ENCODE data around the gene ITGB1. TPM values are rescaled to one million over a fixed set of nuclear protein-coding genes. Genes with fewer than 3 reads are reported as not detected.
A peak's percentile ranks its signal among the peaks of the same experiment; 100 is the strongest.
"Not testable (repeated sequence)": the region's sequence is repeated elsewhere in the genome, so short reads cannot be mapped to it uniquely, and the experiment has no call there.

Gene ITGB1
- 269 and 367 TPM in 2 replicates for total RNA-seq (2014; rRNA removed; shearing (Covaris generic))

DNA sequence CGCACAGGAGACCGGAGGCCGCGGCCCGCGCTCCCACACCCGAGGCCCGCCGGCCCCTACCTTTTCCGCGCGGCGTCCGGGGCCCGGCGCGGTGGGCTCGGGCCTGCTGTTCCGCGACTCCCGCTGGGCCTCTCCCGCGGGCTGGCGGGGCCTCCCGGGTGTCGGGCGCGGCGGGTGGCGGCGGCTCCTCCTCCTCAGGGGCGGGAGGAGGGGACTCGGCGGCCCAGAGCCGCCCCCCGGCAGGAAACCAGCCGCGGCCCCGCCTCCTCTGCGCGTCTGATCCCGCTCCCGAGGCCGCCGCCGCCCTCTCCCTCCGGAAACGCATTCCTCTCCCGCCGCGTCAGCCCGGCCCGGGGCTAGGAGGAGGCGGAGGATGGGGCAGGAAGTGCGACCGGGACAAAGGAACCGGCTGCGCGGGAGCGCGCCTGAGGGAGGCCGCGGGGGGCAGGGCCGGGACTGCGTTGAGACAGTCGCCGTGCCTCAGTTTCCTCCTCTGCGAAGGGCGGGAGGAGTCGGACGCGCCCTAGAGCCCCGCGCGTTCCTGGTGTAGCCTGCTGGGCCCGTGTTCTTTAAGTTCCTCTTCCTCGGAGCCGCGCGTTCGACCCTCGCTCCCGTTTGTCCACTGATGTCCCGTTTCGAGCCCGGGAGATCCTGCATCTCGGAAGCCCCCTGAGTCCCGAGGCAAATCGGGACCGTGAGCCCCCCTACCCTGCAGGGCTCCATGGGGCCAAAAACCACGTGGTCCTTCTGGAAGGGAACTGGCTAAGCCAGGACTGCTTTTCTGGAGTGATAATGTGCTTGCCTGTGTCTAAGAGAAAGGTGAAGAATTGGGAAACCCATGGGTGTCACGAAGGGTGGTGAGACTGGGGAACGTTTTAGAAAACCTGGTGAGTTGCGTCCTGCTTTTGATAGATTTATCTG lies at the start of gene ITGB1:
Gene ITGB1 (minus strand): TSS at position 146 of the 921 bp plus-strand sequence. CDS start 22,672 bp downstream, outside the sequence.
- no peaks in the 10 kb centered on the region for H3K27me3 ChIP-seq (ENCODE audit: control insufficient read depth, insufficient read depth, low read length)
- H3K4me3 ChIP-seq (ENCODE audit: insufficient read depth, low read depth, low read length): peak within 1 kb of the TSS; percentile 96
- no peaks in the 10 kb centered on the region for H3K36me3 ChIP-seq (replicated peaks; ENCODE audit: control insufficient read depth, insufficient read depth, low read length)
- DNase-seq: peak; percentile 95

DNA sequence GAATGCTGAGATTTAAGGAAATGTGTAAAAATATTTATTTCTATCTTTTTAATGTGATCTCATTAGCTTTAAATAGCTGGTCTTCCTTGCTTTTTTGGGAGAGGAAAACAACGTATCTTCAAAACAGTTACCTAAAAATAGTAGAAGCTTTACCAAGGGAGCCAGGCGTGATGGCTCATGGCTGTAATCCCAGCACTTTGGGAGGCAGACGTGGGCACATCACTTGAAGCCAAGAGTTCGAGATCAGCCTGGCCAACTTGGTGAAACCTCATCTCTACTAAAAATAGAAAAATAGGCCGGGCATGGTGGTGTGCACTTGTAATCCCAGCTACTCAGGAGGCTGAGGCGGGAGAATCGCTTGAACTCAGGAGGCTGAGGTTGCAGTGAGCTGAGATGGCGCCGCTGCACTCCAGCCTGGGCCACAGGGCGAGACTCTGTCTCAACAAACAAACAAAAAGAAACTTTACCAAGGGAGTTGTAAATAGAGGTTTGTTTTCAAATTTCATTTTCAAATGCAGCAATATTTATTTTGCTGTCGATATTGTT lies 48.4 kb upstream of the ITGB1 start:
- Histone ChIP-seq H3K27me3 (ENCODE audit: control insufficient read depth, insufficient read depth, low read length) (no peaks in the 10 kb centered on the region), H3K36me3 (replicated peaks; ENCODE audit: control insufficient read depth, insufficient read depth, low read length) (no peaks in the 10 kb centered on the region), H3K4me3 (ENCODE audit: insufficient read depth, low read depth, low read length) (no peak overlapping the region)
- DNase-seq: no peak

DNA sequence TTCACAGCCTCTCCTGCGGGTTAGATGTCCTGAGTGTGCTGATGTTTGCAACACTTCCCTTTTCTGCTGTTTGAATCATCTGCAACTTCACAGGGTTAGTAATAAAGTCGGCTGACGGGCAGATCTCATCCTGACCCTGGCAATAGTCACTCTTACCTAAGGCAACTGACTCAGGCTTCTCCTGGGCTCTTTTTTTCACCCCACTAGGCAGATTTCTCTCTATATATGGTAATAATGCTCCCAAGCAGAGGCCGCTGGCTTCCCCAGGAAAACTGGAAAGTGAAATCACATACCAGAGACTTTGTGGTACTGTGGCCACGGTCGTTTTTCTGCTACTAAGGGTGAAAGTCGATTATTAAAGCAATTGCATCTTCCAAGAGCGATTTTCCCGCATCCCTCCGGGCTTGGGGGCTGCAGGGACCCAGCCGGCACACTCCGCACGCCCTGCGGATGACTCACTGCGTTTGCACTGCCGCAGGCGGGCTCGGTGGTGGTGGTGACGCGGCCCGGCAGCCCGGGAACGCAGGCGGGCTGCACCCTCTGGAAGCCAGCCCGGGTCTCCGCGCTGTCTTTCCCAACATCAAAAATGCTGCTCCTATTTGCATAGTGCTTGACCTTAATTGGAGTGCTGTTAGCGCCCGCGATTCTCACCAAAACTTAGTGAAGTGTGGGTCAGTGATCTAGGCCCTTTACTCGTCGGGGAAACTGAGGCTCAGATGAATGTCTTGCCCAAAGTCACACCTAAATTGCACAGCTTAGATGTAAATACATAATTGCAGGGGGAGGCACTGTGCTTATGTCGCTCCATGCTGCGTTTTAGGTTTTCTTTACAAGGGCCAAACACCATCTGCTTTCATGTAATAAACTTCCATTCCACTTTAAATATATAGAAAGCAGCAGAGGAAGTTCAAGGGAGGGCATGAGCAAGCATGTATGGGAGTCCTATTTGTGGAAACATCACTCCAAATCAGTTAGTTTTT lies 47.6 kb upstream of the ITGB1 start:
- H3K36me3 ChIP-seq (replicated peaks; ENCODE audit: control insufficient read depth, insufficient read depth, low read length): no peaks in the 10 kb centered on the region
- no peaks in the 10 kb centered on the region for H3K27me3 ChIP-seq (ENCODE audit: control insufficient read depth, insufficient read depth, low read length)
- DNase-seq: peak; percentile 74
- peak overlapping the region; percentile 31 for H3K4me3 ChIP-seq (ENCODE audit: insufficient read depth, low read depth, low read length)

DNA sequence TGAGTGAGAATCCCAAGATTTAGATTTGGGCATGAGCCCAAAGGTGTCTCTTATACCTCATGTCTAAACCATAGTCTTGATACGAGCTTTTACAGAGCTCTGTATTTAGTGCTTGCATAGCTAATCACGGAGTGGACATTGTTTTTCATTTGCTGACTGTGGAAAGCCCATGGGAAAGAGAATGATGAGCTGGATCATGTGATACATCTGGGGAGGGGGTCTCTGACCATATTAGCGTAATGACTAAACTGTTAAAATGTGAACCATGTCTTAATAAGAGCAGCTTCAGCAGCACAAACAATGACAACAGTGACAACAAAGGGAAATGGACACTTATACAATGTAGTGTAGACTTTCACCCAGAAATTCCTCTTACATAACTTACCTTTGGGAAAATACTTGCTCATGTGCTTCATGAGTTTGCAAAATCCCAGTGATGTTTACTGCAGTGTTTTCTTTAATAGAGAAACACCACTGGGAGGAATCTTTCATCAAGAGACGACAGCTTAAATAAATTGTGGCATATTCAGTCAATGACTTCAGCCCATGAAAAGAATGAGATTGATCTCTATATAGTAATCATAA lies 44.0 kb upstream of the ITGB1 start:
- no peaks in the 10 kb centered on the region for H3K27me3 ChIP-seq (ENCODE audit: control insufficient read depth, insufficient read depth, low read length)
- DNase-seq: no peak
- no peak overlapping the region for H3K4me3 ChIP-seq (ENCODE audit: insufficient read depth, low read depth, low read length)
- no peaks in the 10 kb centered on the region for H3K36me3 ChIP-seq (replicated peaks; ENCODE audit: control insufficient read depth, insufficient read depth, low read length)

DNA sequence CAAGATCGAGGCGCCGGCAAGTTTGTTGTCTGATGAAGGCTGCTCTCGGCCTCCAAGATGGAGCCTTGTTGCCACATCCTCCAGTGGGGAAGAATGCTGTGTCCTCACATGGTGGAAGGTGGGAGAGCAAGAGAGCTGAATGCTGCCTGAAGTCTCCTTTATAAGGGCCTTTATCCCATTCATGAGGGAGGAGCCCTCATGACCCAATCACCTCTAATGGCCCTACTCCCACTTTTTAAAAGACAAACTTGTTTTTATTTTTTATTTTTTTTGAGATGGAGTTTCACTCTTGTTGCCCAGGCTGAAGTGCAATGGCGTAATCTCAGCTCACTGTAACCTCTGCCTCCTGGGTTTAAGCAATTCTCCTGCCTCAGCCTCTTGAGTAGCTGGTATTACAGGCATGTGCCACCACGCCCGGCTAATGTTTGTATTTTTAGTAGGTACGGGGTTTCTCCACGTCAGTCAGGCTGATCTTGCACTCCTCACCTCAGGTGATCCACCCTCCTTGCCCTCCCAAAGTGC lies 40.1 kb upstream of the ITGB1 start:
- DNase-seq; H3K36me3 ChIP-seq (replicated peaks; ENCODE audit: control insufficient read depth, insufficient read depth, low read length): not testable (repeated sequence)

DNA sequence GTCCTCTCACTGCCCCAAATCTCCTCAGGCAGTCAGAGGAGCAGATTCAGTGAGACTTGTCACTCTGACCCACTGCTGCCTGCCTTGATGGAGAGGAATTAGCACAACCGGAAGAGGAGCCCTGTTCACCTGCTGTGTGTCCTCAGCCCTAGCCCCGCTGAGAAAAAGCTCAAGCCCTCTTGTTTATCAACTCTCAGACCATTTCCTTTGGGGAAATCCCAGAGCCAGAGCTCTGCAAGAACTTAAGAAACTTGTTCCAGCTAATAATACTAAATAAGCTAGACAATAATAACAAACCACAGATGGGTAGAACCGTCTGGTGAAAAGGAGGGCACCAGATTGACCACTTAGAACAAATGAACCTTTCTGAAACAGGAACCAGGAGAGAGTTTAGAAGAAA lies 37.7 kb upstream of the ITGB1 start:
- no peak for DNase-seq

More for the DNA sequence above, 40.1 kb upstream of the ITGB1 start:
- not testable (repeated sequence) for H3K27me3 ChIP-seq (ENCODE audit: control insufficient read depth, insufficient read depth, low read length); H3K4me3 ChIP-seq (ENCODE audit: insufficient read depth, low read depth, low read length)

DNA sequence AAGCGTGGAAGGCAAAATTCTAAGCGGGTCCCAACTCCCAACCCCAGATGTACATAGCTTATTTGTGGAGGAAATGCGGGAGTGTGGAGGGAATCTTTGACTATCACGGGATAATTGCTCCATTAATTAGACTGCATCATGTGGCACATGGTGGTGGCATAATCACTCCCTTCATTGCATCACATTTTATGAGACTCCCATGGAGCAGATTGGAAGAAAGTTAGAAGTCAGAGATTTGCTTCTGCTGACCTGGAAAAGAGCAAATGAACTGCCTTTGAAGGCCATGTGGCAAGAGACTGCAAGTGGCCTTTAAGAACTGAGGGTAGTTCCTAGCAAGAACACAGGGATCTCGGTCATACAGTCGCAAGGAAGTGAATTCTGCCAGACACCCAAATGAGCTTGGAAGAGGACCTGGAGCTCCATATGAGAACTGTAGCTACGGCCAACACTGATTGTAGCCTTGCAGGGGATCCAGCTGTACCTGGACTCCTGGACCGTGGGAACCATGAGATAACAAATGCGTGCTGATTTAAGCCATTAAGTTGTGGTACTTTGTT lies 37.1 kb upstream of the ITGB1 start:
- DNase-seq: no peak
- Histone ChIP-seq H3K27me3 (ENCODE audit: control insufficient read depth, insufficient read depth, low read length) (no peaks in the 10 kb centered on the region), H3K4me3 (ENCODE audit: insufficient read depth, low read depth, low read length) (no peak overlapping the region), H3K36me3 (replicated peaks; ENCODE audit: control insufficient read depth, insufficient read depth, low read length) (no peaks in the 10 kb centered on the region)

More for the DNA sequence above, 37.7 kb upstream of the ITGB1 start:
- Histone ChIP-seq H3K27me3 (ENCODE audit: control insufficient read depth, insufficient read depth, low read length) (no peaks in the 10 kb centered on the region), H3K36me3 (replicated peaks; ENCODE audit: control insufficient read depth, insufficient read depth, low read length) (no peaks in the 10 kb centered on the region), H3K4me3 (ENCODE audit: insufficient read depth, low read depth, low read length) (no peak overlapping the region)

DNA sequence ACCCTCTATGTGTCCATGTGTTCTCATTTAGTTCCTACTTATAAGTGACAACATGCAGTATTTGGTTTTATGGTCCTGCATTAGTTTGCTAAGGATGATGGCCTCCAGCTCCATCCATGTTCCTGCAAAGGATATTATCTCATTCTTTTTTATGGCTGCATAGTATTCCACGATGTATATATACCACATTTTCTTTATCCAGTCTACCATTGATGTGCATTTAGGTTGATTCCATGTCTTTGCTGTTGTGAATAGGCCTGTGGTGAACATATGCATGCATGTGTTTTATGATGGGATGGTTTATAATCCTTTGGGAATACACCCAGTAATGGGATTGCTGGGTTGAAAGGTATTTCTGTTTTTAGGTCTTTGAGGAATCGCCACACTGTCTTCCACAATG lies 36.6 kb upstream of the ITGB1 start:
- H3K4me3 ChIP-seq (ENCODE audit: insufficient read depth, low read depth, low read length); H3K36me3 ChIP-seq (replicated peaks; ENCODE audit: control insufficient read depth, insufficient read depth, low read length); DNase-seq: not testable (repeated sequence)

DNA sequence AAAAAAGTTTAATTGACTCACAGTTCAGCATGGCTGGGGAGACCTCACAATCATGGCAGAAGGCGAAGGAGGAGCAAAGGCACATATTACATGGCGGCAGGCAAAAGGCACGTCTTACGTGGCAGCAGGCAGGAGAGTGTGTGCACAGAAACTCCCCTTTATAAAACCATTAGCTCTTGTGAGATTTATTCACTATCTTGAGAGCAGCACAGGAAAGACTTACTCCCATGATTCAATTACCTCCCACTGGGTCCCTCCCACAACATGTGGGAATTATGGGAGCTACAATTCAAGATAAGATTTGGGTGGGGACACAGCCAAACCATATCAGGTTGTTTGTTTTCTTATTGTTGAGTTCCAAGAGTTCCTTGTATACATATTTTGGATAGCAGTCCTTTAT lies 34.3 kb upstream of the ITGB1 start:
- not testable (repeated sequence) for H3K36me3 ChIP-seq (replicated peaks; ENCODE audit: control insufficient read depth, insufficient read depth, low read length); H3K4me3 ChIP-seq (ENCODE audit: insufficient read depth, low read depth, low read length); DNase-seq; H3K27me3 ChIP-seq (ENCODE audit: control insufficient read depth, insufficient read depth, low read length)

More for the DNA sequence above, 36.6 kb upstream of the ITGB1 start:
- not testable (repeated sequence) for H3K27me3 ChIP-seq (ENCODE audit: control insufficient read depth, insufficient read depth, low read length)

DNA sequence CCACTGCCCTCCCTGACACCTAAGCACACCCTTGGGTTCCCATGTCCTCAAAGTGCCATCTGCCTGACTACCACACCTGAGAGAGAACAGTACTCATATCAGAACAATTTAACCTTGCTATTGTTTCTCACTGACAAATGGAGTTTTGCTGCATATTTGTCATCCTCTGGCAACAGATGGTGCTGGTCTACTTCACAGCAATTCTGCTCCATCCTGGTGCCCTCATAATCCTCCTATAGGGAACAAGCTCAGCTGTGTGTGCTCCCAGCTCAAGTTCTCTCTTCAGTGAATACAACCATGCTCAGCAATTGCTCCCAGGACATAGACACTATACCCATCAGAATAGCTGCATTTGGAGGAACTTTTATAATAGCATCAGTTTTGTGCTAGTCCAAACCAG lies 32.8 kb upstream of the ITGB1 start:
- no peak for DNase-seq
- no peak overlapping the region for H3K4me3 ChIP-seq (ENCODE audit: insufficient read depth, low read depth, low read length)
- no peaks in the 10 kb centered on the region for H3K27me3 ChIP-seq (ENCODE audit: control insufficient read depth, insufficient read depth, low read length)
- no peaks in the 10 kb centered on the region for H3K36me3 ChIP-seq (replicated peaks; ENCODE audit: control insufficient read depth, insufficient read depth, low read length)

DNA sequence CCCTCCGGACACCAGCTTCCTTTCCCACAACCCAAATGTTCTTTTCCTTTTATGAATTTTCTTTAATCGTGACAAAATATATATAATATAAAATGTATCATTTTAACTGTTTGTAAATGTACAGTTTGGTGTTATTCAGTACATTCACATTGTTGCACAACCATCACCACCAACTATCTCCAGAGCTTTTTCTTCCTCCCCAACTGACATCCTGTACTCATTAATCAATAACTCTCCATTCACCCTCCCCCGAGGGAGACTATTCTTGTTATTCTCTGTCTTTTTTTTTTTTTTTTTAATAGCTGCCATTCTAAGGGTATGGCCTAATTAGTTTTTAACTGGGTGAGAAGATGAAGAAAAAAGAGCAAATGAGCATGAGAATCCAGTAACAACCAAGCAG lies 30.6 kb upstream of the ITGB1 start:
- DNase-seq: no peak
- Histone ChIP-seq H3K4me3 (ENCODE audit: insufficient read depth, low read depth, low read length) (no peak overlapping the region), H3K27me3 (ENCODE audit: control insufficient read depth, insufficient read depth, low read length) (no peaks in the 10 kb centered on the region), H3K36me3 (replicated peaks; ENCODE audit: control insufficient read depth, insufficient read depth, low read length) (no peaks in the 10 kb centered on the region)

DNA sequence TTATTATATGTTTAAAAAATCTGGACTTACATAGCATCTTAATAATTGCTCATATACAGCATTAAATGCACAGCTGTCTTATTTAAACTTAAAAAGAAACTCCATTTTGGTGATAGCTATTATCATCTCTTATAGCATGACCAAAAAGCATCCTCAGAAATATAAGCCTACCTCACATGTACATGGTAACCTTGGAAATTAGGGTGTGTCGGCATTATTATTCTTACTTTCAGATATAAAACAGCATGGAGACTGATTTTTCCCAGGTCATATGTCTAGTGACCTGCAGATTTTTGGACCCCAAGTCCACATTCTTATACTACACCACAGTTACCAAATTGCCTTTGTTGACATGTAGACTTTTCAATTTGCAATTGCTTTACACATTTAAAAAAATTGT lies 29.1 kb upstream of the ITGB1 start:
- no peak overlapping the region for H3K4me3 ChIP-seq (ENCODE audit: insufficient read depth, low read depth, low read length)
- DNase-seq: no peak
- no peaks in the 10 kb centered on the region for H3K36me3 ChIP-seq (replicated peaks; ENCODE audit: control insufficient read depth, insufficient read depth, low read length)
- no peaks in the 10 kb centered on the region for H3K27me3 ChIP-seq (ENCODE audit: control insufficient read depth, insufficient read depth, low read length)

DNA sequence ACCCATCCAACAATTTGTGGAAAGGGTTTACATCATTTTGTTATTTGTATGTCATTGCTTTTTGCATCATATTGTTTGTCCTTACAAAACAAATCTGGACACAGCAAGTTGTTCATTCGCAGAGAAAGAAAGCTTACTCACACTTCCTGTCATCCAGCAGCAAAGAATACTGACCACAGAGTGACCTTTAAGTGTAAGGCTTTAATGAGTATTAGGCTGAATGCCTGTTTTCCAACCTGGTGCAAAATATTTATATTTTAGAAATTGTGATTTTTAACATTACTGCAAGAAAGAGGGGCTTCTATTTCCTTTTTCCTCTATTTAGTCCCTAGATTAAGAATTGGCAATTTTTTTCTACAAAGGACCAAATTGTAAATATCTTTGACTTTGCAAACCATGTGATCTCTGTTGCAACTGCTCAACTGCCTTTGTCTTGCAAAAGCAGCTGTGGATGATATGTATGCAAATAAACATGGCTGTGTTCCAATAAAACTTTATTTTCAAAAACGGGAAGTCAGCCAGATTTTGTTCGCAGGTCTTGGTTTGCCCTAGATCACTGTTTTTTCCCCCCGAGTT lies 27.8 kb upstream of the ITGB1 start:
- Histone ChIP-seq H3K27me3 (ENCODE audit: control insufficient read depth, insufficient read depth, low read length) (no peaks in the 10 kb centered on the region), H3K36me3 (replicated peaks; ENCODE audit: control insufficient read depth, insufficient read depth, low read length) (no peaks in the 10 kb centered on the region), H3K4me3 (ENCODE audit: insufficient read depth, low read depth, low read length) (no peak overlapping the region)
- DNase-seq: no peak
